GM19468 (cell line): ENCODE results near the gene PKD1L1.
"Not testable (repeated sequence)": the region's sequence is repeated elsewhere in the genome, so short reads cannot be mapped to it uniquely, and the experiment has no call there.

Experiments used
- ATAC-seq: cut with Tn5 transposase; IDR thresholded peaks from one replicate; pipeline ENCODE4 v1.9.1; 2021; ENCODE audit warnings: mild to moderate bottlenecking, moderate library complexity, moderate number of reproducible peaks; ENCODE audit not compliant: unreplicated experiment; ENCODE audit errors: extremely low read depth

PKD1L1 gene

DNA sequence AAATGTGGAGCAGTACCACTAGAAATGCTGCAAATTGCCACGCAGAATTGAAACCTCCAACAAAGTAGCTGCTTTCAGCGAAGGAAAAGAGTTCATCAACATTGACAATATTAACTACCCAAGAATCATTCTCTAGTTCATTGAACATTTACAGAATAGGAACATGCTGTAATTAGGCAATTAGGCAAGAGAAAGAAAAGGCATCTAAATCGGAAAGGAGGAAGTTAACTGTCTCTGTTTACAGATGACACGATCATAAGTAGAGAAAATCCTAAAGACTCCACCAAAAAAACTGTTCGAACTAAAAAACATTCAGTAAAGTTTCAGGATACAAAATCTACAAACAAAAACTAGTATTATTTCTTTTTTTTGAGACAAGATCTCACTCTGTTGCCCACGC, 8.9 kb upstream of the PKD1L1 start:
- ATAC-seq, result no peak

GRCh38 chr7:47956220-47956619, 8.0 kb upstream of the PKD1L1 start:
- no peak for ATAC-seq

DNA sequence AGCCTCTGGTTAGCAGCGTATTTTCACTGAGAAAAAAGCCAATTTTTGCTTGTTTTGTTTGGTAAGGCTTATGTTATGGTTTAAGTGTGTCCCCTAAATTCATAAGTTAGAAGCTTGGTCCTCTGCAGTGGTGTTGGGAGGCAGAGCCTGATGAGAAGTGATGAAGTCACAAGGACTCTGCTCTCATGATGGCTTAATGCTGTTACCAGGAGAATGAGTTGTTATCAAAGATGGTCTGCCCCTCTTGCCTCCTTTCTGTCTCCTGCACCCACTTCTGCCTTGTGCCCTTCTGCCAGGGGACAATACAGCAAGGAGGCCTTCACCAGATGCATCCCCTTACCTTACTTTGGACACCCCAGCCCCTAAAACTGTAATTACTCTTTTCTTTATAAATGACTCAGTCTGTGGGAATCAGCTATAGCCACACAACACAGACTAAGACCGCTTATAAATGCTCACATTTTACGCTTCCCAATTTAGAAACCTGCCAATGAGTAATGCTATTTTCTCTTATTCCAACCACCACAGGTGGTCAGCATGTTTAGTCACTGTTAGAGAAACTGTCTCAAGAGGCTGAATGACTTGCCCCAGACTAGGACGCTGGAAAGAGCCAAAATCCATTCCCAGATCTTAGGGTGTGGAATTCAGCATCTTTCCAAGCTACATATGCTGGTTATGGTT, 6.1 kb upstream of the PKD1L1 start:
- ATAC-seq, result no peak

DNA sequence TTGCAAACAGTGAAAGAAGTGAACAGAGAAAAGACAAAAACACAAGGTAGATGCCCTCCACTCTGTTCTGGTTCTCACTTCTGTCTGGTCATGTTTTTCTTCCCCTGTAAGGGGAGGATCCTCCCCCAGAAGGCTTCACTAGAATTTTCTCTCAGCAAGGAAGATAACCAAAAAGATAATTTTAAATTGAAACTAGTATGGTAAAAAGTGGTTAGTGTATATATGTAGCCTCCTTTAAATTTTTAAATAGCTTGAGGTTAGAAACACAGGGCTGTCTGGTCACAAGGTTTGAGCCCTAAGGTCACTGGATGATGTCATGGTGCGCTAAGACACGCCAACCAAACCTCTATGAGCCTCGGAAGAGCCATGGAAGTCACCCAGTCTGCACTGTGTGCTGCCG, 5.6 kb upstream of the PKD1L1 start:
- no peak for ATAC-seq

DNA sequence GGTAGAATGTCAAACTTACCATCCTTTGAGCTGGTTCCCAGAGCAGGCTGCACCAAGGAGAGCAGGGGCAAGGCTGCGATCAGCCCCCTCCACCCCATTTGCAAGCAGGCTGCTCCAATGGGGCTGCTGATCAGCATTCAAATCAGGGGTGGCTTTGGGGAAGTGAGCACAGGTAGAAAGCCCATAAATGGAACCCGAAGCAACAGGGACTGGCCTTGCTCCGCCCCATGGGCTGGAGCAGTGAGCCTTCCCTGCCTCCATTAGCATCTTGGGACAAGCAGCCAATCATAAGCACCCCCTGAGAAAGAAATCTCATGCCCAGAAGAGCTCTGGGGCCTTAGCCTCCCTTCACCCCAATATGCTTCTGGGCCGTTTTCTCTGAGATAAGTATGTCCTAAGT, 4.0 kb upstream of the PKD1L1 start:
- no peak for ATAC-seq

DNA sequence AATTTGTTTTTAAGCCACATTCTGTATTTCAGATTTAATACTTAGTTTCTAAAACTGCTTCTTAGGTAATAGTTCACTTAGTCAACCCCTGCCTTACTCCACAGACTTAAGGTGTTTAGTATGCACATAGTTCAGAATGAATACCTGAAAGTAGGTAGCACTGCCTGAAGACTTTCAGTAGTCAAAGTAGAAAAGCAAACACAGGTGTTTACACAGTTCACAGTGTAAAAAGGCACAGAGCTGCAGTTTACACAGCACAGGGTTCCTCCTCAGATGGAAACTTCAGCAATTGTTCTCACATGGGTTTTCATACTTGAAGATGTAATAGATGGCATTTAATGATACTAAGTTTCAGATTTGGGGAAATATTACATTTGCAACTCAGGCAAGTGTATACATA, 3.1 kb upstream of the PKD1L1 start:
- ATAC-seq, result no peak

- ATAC-seq, result no peak
Observed at GRCh38 chr7:47950714-47951113, 2.4 kb upstream of the PKD1L1 start.

DNA sequence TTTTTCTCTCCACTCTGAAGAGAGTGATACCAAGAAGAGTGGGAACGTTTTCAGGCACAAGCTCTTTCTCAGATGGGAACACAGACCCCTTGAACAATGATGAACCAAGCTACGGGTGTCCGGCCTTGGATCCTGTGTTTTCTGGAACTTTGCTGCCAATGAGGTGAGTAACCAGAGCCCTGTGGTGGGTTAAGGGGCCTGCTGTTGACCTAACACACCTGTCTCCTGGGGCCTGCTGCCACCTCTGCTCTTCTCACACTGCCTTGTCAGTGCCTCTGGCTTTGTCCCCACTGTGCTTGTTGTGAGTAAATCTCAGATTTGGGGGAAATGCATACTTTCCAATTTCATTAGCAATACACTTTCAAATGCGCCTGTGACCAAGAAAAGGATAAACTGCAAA, 1.4 kb upstream of the PKD1L1 start:
- ATAC-seq, result no peak

- ATAC-seq, result no peak
Observed at GRCh38 chr7:47947355-47947749, 914 bp downstream of the PKD1L1 start.

DNA sequence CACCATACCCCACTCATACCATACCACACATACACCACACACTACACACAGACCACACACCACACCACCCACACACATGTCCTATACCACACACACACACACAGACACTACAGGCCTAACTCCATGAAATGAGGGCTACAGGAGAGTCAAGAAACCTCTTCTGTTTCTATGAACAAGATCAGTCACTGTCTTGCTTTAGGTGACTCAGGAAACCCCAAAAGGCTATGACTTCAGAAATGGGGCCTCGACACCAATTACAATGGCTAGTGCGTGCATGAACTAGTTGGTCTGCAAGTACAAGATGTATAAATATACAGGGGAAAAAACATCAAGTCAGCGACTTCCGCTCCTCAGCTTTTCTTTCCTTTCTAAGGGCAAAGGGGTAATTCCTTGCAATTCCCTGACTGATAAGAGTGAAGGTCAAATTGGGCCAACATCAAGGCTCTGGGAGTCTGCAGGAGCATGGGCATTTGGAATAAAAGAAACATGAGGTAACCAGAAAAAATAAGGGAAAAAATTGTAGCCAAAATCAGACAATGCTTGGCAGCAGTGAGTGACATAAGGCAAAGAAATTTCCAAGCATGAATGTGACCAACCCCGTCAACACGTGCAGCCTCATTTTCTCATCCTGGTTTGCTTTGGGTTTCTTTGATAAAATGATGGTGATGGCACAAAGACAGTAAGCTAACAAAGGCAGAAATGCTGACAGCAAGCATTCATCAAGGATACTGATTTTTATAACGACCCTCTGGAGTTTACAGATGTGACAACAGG, 1.5 kb downstream of the PKD1L1 start:
- no peak for ATAC-seq

DNA sequence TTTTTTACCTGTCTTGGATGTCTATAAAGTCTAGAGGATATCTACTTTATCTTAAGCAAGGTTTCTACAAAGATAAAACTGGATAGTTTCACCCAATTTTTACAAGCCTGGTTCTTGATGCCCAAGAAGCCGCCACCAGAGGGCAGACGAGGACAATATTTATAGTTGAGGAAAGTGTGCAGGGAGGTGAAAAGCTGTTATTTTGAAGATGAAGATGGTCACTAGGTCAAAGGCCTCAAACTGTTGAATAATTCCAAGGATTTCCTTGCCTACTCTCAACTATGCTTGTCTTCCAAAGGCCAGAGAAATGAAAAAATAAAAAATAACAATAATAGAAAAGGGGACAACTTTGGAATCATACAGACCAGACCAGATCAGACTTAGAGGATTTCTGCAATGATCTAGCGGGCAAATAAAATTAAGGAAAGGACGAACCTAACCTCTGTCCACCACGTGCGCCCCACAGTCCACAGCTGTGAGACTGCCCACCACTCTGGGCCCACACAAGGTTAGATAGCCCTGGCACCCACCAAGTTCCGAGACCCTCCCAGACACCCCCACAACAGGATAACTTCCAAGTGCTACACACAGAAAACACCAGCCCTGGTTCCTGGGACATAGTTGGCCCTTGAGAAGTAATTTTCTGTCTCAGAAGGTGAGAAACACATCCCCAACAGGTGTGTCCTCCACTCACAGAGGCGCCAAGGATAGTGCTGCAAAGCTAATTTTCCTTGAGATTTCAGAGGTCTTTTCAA, 2.8 kb downstream of the PKD1L1 start:
- ATAC-seq, result no peak

DNA sequence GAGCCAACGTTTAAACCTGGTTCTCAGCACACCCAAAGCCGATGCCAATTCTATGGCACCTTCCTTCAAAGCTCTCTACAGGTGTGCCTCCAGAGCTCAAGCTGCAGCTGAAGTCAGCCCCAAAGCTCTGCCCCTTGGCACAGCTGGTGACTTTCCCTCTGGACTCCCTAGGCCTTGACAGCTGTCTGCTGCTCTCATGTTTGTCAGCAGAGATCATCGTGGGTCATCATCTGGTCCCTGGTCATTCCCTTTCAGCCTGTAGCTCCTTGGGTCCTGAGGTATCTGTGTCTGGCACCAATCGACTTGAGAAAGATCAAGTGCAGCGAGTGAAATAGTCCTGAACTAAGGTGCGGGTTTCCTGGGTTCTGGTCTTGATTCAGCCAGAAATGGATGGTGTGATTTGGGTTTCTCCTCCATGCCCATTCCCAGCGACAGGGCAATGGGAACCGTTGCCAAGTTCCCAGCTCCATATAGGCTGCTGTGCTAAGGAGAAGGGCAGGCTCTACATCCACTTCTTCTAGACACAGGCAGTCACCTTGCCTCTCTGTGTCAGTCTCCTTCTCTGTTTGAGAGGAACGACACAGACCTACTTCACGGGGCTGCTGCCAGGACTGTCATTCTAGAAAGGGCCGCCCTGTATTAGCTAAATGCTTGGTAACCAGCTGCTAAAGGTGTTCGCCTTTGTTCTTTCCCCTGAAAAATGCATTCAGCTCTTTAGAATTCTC, 3.6 kb downstream of the PKD1L1 start:
- no peak for ATAC-seq

DNA sequence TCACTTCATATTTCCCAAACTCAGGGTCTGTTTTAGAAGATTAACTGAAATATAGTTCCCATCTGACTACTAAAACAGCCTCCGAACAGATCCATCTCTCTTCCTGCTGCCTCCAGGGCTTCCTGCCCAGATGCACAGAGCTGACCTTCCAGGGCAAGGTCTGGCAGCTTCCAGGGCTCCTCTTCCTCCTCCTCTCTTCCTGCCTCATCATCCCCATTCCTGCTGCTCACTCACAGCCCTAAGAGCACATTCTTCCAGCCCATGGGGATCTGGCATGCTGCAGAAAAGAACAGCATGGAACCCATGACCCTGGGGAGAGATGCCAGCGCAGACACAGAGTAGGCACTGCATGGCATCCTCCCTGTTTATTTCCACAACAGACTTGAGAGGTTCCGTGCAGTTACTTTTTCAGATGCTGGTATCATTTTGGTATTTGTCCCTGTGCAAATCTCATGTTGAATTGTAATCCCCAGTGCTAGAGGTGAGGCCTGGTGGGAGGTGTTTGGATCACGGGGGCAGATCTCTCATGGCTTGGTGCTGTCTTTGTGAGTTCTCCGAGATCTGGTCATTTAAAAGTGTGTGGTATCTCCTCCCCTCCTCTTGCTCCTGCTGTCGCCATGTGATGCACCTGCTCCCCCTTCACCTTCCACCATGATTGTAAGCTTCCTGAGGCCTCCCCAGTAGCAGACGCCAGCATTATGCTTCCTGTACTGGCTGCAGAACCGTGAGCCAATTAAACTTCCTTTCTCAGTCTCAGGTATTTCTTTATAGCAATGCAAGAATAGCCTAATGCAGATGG, 4.4 kb downstream of the PKD1L1 start:
- no peak for ATAC-seq

- not testable (repeated sequence) for ATAC-seq
Observed at GRCh38 chr7:47942651-47943050, 5.6 kb downstream of the PKD1L1 start.

GRCh38 chr7:47942132-47942531, 6.1 kb downstream of the PKD1L1 start:
- no peak for ATAC-seq

GRCh38 chr7:47941136-47941844, 7.0 kb downstream of the PKD1L1 start:
- ATAC-seq, result no peak

- no peak for ATAC-seq
Observed at GRCh38 chr7:47940088-47941013, 7.9 kb downstream of the PKD1L1 start.

GRCh38 chr7:47939425-47940036, 8.7 kb downstream of the PKD1L1 start:
- no peak for ATAC-seq
